Adipocyte (in vitro differentiated cells): ENCODE results near the gene CFAP43.

ENCODE experiments used
- DNase-seq: peaks from one replicate; pipeline ENCODE4 v3.0.0-alpha.2; 2015; ENCODE audit warnings: low read depth
- H3K27me3 ChIP-seq: replicated peaks from 2 replicates; pipeline ENCODE4 v1.7.0; 2013; ENCODE audit warnings: mild to moderate bottlenecking, low read length, moderate library complexity; ENCODE audit not compliant: control insufficient read depth, insufficient read depth
- H3K36me3 ChIP-seq: 2 replicates; pipeline ENCODE4 v1.7.0; 2013; ENCODE audit warnings: low read length, mild to moderate bottlenecking, moderate library complexity; ENCODE audit not compliant: control insufficient read depth, insufficient read depth, severe bottlenecking
- H3K4me1 ChIP-seq: 2 replicates; pipeline ENCODE4 v1.7.0; 2013; ENCODE audit warnings: mild to moderate bottlenecking, low read length, moderate library complexity; ENCODE audit not compliant: control insufficient read depth, insufficient read depth
- H3K4me3 ChIP-seq: 2 replicates; pipeline ENCODE4 v1.7.0; 2013; ENCODE audit warnings: mild to moderate bottlenecking, low read length, moderate library complexity
- H3K9ac ChIP-seq: 2 replicates; pipeline ENCODE4 v1.7.0; 2013; ENCODE audit warnings: mild to moderate bottlenecking, low read length, moderate library complexity
- H3K9me3 ChIP-seq: 2 replicates; pipeline ENCODE4 v1.7.0; 2013; ENCODE audit warnings: mild to moderate bottlenecking, low read length, moderate library complexity; ENCODE audit not compliant: control insufficient read depth

CFAP43 gene

DNA sequence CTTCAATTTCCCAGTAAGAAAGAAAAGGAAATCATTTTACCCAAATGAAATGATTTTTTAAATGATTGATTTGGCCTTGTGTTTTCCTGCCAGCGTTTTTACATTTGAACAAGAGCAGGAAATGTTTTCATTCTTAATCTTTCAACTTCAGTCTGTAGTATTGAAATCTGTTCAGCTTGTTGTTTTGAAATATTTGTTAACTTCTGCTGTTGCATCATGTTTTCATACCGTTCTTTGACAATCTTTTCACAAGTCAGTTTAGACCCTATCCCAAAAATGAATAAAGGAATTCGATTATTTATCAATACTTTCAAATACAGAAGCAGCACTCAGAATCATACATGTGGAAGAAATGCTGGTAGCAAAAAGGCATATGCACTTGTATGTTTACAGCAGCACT is 102.1 kb downstream of the CFAP43 start:
- H3K36me3 ChIP-seq: no peaks in the 10 kb centered on the region
- no peaks in the 10 kb centered on the region for H3K27me3 ChIP-seq
- peak; percentile 35 for DNase-seq
- no peaks in the 10 kb centered on the region for H3K9me3 ChIP-seq
- H3K4me1 ChIP-seq: peaks cover 11% of the 10 kb centered on the region
- H3K4me3 ChIP-seq: no peak overlapping the region
- H3K9ac ChIP-seq: peak overlapping the region; percentile 41

- peak; percentile 17 for DNase-seq
- Histone ChIP-seq H3K9me3 (no peaks in the 10 kb centered on the region), H3K9ac (no peak overlapping the region)
Observed at GRCh38 chr10:104128214-104128613, 104.0 kb downstream of the CFAP43 start.

GRCh38 chr10:104127411-104127810 is 104.8 kb downstream of the CFAP43 start:
- no peak overlapping the region for H3K4me3 ChIP-seq
- H3K27me3 ChIP-seq: no peaks in the 10 kb centered on the region
- H3K9ac ChIP-seq: no peak overlapping the region
- H3K36me3 ChIP-seq: no peaks in the 10 kb centered on the region
- DNase-seq: no peak
- no peaks in the 10 kb centered on the region for H3K9me3 ChIP-seq
- peaks cover 19% of the 10 kb centered on the region for H3K4me1 ChIP-seq

More at GRCh38 chr10:104128214-104128613, 104.0 kb downstream of the CFAP43 start:
- Histone ChIP-seq H3K36me3 (no peaks in the 10 kb centered on the region), H3K27me3 (no peaks in the 10 kb centered on the region), H3K4me3 (no peak overlapping the region), H3K4me1 (peaks cover 12% of the 10 kb centered on the region)

DNA sequence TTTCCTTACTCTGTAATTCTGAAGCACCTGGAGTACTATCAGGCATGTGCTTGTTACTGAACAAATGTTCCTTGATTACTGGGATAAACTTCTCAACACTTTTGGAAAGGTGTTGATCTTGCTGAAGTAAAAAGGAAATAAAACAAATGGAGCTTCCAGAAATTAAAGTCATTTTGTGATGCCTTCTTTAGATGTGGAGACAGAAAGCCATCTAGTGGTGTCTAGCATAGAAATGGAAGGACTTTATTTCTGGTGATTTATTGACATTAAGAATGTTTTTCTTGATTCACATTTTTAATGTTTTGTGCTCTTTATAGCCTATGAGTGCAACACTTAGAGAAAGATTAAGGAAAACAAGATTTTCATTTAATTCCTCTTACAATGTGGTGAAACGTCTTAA is 108.8 kb downstream of the CFAP43 start:
- no peaks in the 10 kb centered on the region for H3K36me3 ChIP-seq
- H3K4me1 ChIP-seq: peaks cover 21% of the 10 kb centered on the region
- peak overlapping the region; percentile 92 for H3K4me3 ChIP-seq
- H3K9me3 ChIP-seq: no peaks in the 10 kb centered on the region
- H3K9ac ChIP-seq: peak overlapping the region; percentile 97
- peak; percentile 55 for DNase-seq
- no peaks in the 10 kb centered on the region for H3K27me3 ChIP-seq

DNA sequence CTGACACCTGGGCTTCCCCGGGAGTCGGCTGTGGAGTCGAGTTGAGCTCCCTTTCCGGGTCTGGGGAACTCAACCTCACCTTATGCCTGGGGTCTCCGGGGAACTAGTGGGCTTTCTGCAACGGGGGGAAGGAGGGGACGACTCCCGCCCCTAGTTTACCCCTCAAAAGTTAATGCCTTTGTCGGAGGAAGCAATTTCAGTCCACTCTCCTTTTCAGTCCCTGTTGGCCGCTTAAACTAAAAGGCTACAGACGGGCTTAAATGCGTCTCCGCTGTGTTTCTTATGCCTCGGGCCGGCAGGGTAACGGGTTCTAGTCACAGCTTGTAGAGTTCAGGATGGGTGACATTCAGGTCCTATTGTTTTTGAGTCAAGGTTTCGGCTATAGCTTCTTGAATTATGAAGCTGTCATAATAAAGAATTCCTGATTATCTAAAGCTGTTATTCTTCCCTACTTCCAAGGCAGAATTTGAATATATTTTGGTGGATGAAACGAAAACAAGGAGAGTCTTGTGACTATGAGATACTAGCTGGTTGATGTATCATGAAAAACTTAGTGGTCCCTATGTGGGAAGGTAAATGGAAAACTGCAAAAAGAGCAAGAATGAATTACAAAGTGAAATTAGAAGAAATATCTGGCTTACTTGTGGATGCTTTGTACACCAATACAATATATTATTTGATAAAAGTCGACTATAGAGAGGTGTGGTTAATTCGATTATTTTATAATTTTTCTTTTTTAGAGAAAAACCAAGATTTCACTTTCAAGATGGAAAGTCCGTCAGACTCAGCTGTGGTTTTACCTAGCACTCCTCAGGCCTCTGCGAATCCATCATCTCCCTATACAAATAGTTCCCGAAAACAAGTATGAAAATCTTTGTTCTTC is 109.7 kb downstream of the CFAP43 start:
- Histone ChIP-seq H3K36me3 (no peaks in the 10 kb centered on the region), H3K9ac (peak overlapping the region; percentile 97), H3K4me3 (peak overlapping the region; percentile 92), H3K9me3 (no peaks in the 10 kb centered on the region), H3K27me3 (no peaks in the 10 kb centered on the region), H3K4me1 (peaks cover 29% of the 10 kb centered on the region)
- DNase-seq: peak; percentile 57

DNA sequence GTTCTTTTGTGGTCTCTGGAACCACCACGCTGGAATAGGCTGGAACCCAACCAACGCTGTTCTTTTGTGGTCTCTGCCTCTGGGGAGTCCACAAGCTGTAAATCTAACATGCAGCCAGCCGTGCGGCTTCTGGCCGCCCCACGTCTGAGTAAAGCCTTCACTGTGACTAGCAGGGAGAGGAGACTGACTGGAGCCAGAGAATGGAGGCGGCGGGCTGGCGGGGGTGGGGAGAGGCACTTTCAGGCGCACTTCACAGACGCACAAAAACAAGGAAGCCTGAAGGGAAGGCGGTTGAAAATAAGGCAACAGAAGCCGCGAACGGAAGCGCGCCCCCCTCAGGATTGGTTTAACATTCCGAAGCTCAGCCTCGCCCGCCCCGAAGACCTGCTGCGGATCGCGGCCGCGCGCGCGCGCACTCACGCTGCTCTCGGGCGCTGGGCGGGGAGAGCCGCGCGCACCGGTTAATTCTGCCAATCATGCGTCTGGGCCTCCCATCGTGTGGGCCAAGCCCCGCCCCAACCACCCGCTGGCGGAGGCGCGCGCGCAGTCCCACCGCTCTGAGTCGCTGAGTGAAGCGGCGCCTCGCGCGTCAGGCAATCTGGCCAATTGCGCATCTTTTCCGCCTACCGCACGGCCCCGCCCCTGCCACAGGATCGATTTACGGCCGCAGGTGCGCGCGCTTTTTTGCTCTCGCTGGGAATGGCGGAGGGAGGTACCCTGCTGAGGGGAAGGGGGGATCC is 110.5 kb downstream of the CFAP43 start, which contains the start of gene SFR1:
SFR1 (plus strand) TSS at position 687 of the 740 bp plus-strand sequence; CDS start at position 700, 13 bp downstream.
- Histone ChIP-seq H3K9me3 (no peaks in the 10 kb centered on the region), H3K4me3 (peak within 1 kb of the TSS; percentile 92), H3K27me3 (no peaks in the 10 kb centered on the region), H3K9ac (peak within 1 kb of the TSS; percentile 97), H3K4me1 (peaks cover 29% of the 10 kb centered on the region), H3K36me3 (no peaks in the 10 kb centered on the region)
- peak; percentile 99 for DNase-seq

DNA sequence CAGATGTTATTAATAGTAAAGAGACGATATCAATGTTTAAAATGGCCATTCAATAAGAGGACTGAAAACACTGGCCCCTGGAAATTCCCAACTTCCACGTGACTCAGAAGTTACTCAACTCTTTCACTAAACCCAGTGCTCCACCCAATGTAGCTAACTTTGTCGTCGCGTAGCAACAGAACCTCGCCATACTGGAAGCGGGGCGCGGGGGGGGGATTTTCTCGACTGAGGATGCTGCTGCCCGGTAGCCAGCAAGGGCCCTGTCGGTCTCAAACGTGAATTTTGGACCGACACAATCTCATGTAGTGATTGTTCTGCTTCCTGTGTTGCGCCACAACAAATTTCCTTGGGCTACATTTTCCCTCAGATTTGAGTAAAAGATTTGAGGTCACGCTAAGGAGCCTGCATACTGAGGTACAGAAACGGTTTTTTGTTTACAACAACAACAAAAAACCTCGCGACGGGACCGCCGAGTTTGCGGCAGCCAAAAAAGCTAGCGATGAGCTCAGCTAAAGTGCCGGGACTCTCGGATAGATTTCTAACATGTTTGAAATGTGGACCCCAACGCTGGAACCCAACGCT is 111.2 kb downstream of the CFAP43 start:
- Histone ChIP-seq H3K4me1 (peaks cover 29% of the 10 kb centered on the region), H3K27me3 (no peaks in the 10 kb centered on the region), H3K36me3 (no peaks in the 10 kb centered on the region), H3K9ac (peak overlapping the region; percentile 97), H3K4me3 (peak overlapping the region; percentile 92), H3K9me3 (no peaks in the 10 kb centered on the region)
- DNase-seq: peak; percentile 98

DNA sequence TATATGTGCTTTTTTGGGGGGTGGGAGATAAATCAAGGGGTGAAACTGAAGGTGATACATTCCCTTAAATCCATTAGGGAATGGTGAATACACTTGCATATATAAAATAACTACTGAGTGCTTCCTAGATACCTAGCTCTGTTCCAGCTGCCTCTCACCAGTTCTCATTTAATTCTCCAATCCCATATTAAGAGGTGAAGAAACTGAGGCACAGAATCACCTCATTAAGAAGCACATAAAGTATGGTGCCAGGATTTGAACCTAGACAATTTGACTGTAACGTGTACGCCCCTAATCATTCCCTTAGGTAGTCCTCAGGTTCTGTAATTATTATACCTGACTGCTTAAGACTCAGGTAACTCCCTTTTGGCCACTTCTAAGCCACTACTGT is 111.7 kb downstream of the CFAP43 start:
- Histone ChIP-seq H3K4me3 (peak overlapping the region; percentile 92), H3K4me1 (peaks cover 29% of the 10 kb centered on the region), H3K36me3 (no peaks in the 10 kb centered on the region), H3K27me3 (no peaks in the 10 kb centered on the region), H3K9me3 (no peaks in the 10 kb centered on the region), H3K9ac (peak overlapping the region; percentile 97)
- no peak for DNase-seq

DNA sequence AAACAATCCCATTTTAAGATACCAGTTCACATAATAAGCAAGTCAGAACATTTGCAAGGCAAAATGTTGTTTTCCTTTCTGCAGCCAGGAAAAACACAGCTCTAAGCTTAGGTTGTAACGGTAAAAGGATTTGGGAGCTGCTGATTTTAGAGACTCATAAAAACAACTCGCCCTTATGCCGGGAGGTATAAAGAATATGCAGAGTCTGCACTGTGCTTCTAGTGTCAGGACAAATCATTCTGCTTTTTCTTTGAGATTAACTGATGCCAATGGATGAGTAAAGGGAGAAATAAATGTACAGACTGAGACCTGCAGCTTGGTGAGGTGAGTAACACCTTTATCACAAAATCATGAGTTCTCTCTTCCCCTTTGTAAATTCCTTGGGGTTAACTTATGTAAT is 112.2 kb downstream of the CFAP43 start:
- Histone ChIP-seq H3K27me3 (no peaks in the 10 kb centered on the region), H3K4me1 (peaks cover 29% of the 10 kb centered on the region), H3K4me3 (peak overlapping the region; percentile 92), H3K9ac (peak overlapping the region; percentile 97), H3K9me3 (no peaks in the 10 kb centered on the region), H3K36me3 (no peaks in the 10 kb centered on the region)
- DNase-seq: peak; percentile 40

GRCh38 chr10:104117839-104118323 is 114.3 kb downstream of the CFAP43 start:
- no peak overlapping the region for H3K9ac ChIP-seq
- no peaks in the 10 kb centered on the region for H3K9me3 ChIP-seq
- H3K4me1 ChIP-seq: peaks cover 25% of the 10 kb centered on the region
- no peak overlapping the region for H3K4me3 ChIP-seq
- H3K27me3 ChIP-seq: no peaks in the 10 kb centered on the region
- DNase-seq: peak; percentile 9
- no peaks in the 10 kb centered on the region for H3K36me3 ChIP-seq
